Effector memory CD4-positive, alpha-beta T cell (primary cell): ENCODE data around the gene LNX1.

Experiments used
- DNase-seq, 3 donors: peaks; one replicate each; pipeline ENCODE4 v3.0.0-alpha.2; 2020
- H3K27ac ChIP-seq: 2 replicates; pipeline ENCODE4 v1.7.0; 2013; ENCODE audit warnings: mild to moderate bottlenecking, low read length, moderate library complexity; ENCODE audit not compliant: insufficient read depth, poor library complexity, severe bottlenecking
- H3K27me3 ChIP-seq: replicated peaks from 2 replicates; pipeline ENCODE4 v1.7.0; 2013; ENCODE audit warnings: mild to moderate bottlenecking, low read length; ENCODE audit not compliant: insufficient read depth, control insufficient read depth, poor library complexity, severe bottlenecking
- H3K36me3 ChIP-seq: 2 replicates; pipeline ENCODE4 v1.7.0; 2013; ENCODE audit warnings: mild to moderate bottlenecking, low read length, moderate library complexity; ENCODE audit not compliant: control insufficient read depth, insufficient read depth
- H3K4me1 ChIP-seq: 2 replicates; pipeline ENCODE4 v1.7.0; 2013; ENCODE audit warnings: low read length, mild to moderate bottlenecking; ENCODE audit not compliant: control insufficient read depth, insufficient read depth, poor library complexity, severe bottlenecking
- H3K4me3 ChIP-seq: 2 replicates; pipeline ENCODE4 v1.7.0; 2013; ENCODE audit warnings: low read length, low read depth, mild to moderate bottlenecking; ENCODE audit not compliant: insufficient read depth, poor library complexity, severe bottlenecking
- H3K9me3 ChIP-seq: 2 replicates; pipeline ENCODE4 v1.7.0; 2013; ENCODE audit warnings: mild to moderate bottlenecking, low read length, moderate library complexity; ENCODE audit not compliant: control insufficient read depth

The LNX1 gene

DNA sequence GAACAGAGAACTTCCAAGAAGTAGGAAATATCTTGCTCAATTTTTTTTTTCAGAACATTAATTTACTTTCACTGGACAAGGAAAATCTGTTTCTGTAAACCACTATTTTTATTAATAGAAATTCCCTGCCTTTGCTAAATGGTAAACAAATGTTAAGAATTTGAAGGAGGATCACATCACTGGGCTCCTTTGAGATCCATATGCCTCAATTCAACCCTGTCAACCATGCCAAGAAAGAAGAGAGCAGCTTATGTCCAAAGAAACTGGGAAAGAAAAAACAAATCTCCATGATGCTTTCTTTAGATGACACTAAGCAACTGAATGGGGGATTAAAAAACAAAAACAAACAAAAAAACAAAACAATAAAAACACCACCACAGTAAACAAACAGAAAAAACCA is 47.7 kb downstream of the LNX1 start:
- H3K4me1 ChIP-seq: no peaks in the 10 kb centered on the region
- H3K27me3 ChIP-seq: no peaks in the 10 kb centered on the region
- H3K36me3 ChIP-seq: no peaks in the 10 kb centered on the region
- no peak overlapping the region for H3K27ac ChIP-seq
- no peak for DNase-seq
- no peaks in the 10 kb centered on the region for H3K9me3 ChIP-seq
- H3K4me3 ChIP-seq: no peak overlapping the region

DNA sequence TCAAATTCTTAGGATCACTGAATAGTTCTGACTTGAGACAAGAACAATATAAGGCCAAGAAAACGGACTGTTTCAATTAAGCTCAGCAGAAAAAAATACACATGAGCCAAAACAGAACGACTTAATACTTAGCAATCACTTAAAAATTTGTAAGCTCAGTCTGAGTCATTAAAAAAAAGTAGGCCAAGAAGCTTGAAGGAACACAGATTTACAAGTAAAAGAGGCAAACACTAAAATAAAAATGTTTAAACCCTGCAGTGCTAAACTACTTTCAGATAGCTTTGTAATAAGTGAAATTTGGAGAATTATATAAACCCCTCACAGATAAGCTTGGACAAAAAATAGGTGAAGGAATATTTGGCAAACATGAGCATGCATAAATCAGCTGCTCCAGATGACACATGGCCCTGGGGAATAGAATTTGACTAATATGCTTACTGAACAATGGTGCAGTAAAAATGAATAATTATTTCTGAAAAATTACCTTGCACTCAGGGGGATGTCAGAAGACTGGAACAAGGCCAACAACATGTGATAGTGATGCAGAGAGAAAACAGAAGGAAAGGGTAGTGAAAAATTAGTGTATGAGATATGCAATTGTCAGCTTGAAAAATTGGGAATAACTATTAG is 49.6 kb downstream of the LNX1 start:
- no peaks in the 10 kb centered on the region for H3K36me3 ChIP-seq
- no peaks in the 10 kb centered on the region for H3K4me1 ChIP-seq
- no peaks in the 10 kb centered on the region for H3K27me3 ChIP-seq
- H3K4me3 ChIP-seq: no peak overlapping the region
- H3K9me3 ChIP-seq: no peaks in the 10 kb centered on the region
- H3K27ac ChIP-seq: no peak overlapping the region
- DNase-seq: no peak

DNA sequence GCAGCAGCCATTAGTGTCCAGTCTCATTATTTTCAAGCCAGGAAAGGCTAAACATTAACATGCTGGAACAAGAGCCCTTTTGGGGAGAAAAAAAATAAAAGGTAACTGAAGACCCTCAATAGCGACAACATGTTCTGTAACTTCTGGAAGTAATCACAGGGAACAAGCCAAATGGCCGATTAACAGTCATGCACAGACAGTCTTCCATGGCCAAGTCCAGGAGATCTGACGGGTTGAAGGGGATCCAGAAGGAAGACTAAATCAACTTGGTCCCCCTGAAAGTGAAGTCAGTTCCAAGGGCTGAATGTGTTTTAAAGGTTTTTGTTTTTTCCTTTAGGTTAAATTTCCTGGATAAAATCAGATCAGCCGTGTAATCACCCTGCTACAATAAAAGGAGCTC is 52.5 kb downstream of the LNX1 start:
- no peak for DNase-seq

GRCh38 chr4:53537606-53538005 is 53.7 kb downstream of the LNX1 start:
- no peak overlapping the region for H3K4me3 ChIP-seq
- DNase-seq: no peak
- no peak overlapping the region for H3K27ac ChIP-seq
- H3K27me3 ChIP-seq: no peaks in the 10 kb centered on the region
- no peaks in the 10 kb centered on the region for H3K4me1 ChIP-seq
- no peaks in the 10 kb centered on the region for H3K9me3 ChIP-seq
- no peaks in the 10 kb centered on the region for H3K36me3 ChIP-seq

More for the DNA sequence above, 52.5 kb downstream of the LNX1 start:
- no peaks in the 10 kb centered on the region for H3K36me3 ChIP-seq
- H3K9me3 ChIP-seq: no peaks in the 10 kb centered on the region
- no peak overlapping the region for H3K4me3 ChIP-seq
- no peaks in the 10 kb centered on the region for H3K27me3 ChIP-seq
- no peak overlapping the region for H3K27ac ChIP-seq
- no peaks in the 10 kb centered on the region for H3K4me1 ChIP-seq

DNA sequence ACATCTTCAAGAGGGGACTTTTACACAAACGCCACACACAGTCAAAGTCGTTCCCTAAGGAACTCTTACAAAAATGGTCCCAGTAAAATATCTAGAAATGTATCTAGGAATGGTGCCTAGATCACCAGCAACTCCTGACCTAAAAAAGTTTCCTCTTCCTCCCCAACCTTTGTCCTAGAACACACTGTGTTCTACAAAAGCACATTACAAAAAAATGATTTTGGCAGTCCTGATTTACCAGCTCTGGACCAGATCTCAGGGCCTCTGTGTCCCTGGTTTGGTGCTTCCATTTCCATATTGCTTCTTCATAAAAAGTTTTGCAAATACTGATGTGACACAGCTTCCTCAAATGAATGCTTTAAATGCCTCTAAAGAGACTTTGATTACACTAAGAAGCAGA is 55.0 kb downstream of the LNX1 start:
- no peaks in the 10 kb centered on the region for H3K4me1 ChIP-seq
- no peaks in the 10 kb centered on the region for H3K36me3 ChIP-seq
- H3K27ac ChIP-seq: no peak overlapping the region
- no peaks in the 10 kb centered on the region for H3K27me3 ChIP-seq
- no peaks in the 10 kb centered on the region for H3K9me3 ChIP-seq
- H3K4me3 ChIP-seq: no peak overlapping the region
- DNase-seq: no peak

GRCh38 chr4:53535567-53535966 is 55.7 kb downstream of the LNX1 start:
- no peaks in the 10 kb centered on the region for H3K36me3 ChIP-seq
- no peak for DNase-seq
- H3K27ac ChIP-seq: no peak overlapping the region
- H3K4me1 ChIP-seq: no peaks in the 10 kb centered on the region
- H3K9me3 ChIP-seq: no peaks in the 10 kb centered on the region
- H3K27me3 ChIP-seq: no peaks in the 10 kb centered on the region
- no peak overlapping the region for H3K4me3 ChIP-seq

GRCh38 chr4:53534684-53535083 is 56.6 kb downstream of the LNX1 start:
- H3K4me3 ChIP-seq: no peak overlapping the region
- no peaks in the 10 kb centered on the region for H3K4me1 ChIP-seq
- H3K27ac ChIP-seq: no peak overlapping the region
- H3K36me3 ChIP-seq: no peaks in the 10 kb centered on the region
- H3K27me3 ChIP-seq: no peaks in the 10 kb centered on the region
- H3K9me3 ChIP-seq: no peaks in the 10 kb centered on the region
- DNase-seq: no peak

DNA sequence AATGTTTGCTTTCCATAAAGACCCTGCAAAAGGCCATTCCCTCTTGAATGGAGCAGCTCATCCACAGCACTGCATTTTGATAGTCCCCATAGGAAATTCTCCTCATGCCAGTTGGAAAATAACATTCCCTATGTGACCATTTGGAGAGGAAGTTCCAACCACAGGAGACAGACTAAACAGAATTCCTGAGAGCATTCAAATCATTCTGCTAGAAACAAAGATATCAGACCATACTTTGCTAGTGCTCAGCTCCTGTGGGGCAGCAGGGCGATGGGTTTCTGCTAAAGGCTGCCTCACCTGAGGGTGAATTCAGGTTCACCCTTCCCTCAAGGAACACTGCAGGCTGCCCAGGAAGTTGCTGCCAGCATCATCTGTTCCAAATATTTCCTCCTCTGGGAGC is 58.8 kb downstream of the LNX1 start:
- no peak for DNase-seq
- no peak overlapping the region for H3K4me3 ChIP-seq
- no peak overlapping the region for H3K27ac ChIP-seq

GRCh38 chr4:53531585-53532224 is 59.6 kb downstream of the LNX1 start:
- Histone ChIP-seq H3K4me3 (no peak overlapping the region), H3K36me3 (no peaks in the 10 kb centered on the region), H3K27me3 (no peaks in the 10 kb centered on the region), H3K27ac (no peak overlapping the region), H3K4me1 (no peaks in the 10 kb centered on the region), H3K9me3 (no peaks in the 10 kb centered on the region)
- no peak for DNase-seq

More for the DNA sequence above, 58.8 kb downstream of the LNX1 start:
- H3K4me1 ChIP-seq: no peaks in the 10 kb centered on the region
- no peaks in the 10 kb centered on the region for H3K27me3 ChIP-seq
- H3K9me3 ChIP-seq: no peaks in the 10 kb centered on the region
- H3K36me3 ChIP-seq: no peaks in the 10 kb centered on the region

DNA sequence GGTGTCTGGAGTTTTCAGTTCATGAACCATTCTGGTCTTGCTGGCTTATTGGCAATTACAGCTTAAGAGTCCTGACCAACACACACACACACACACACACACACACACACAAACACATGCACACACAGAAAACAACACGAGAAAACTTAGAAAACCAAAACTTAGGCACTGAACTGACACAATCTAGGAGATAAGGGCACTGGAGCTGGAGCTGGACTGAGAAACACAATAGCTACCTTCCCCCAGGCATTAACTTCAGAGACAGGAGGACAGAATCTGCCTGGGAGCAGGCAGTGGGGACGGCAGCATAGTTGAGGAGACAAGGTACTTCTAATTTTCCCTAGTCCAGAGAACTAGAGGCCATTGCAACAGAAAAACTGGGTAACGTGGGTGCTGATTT is 62.3 kb downstream of the LNX1 start:
- no peak overlapping the region for H3K27ac ChIP-seq
- no peaks in the 10 kb centered on the region for H3K9me3 ChIP-seq
- H3K36me3 ChIP-seq: no peaks in the 10 kb centered on the region
- no peaks in the 10 kb centered on the region for H3K4me1 ChIP-seq
- no peak for DNase-seq
- no peak overlapping the region for H3K4me3 ChIP-seq
- H3K27me3 ChIP-seq: no peaks in the 10 kb centered on the region
